Activated T-helper 17 cell treated with anti-CD3 and anti-CD28 coated beads, Interleukin-2, amount 50 U/mL, for 72 hours (primary cell): ENCODE results near the gene DROSHA. TPM values are rescaled to one million over a fixed set of nuclear protein-coding genes. Genes with fewer than 3 reads are reported as not detected.

Source experiments
- ATAC-seq: fragments of 150-1000 bp; cut with Tn5 transposase; replicated peaks from 2 replicates; pipeline ENCODE4 v1.10.0; 2021; ENCODE audit warnings: mild to moderate bottlenecking, moderate library complexity
- H3K27ac Mint-ChIP-seq: one replicate; pipeline ENCODE4 v1.8.0; 2022; ENCODE audit warnings: mixed read lengths
- H3K27me3 Mint-ChIP-seq: one replicate; pipeline ENCODE4 v1.8.0; 2022; ENCODE audit warnings: mixed read lengths
- H3K36me3 Mint-ChIP-seq: one replicate; pipeline ENCODE4 v1.8.0; 2022; ENCODE audit warnings: low read depth, mild to moderate bottlenecking, mixed read lengths
- H3K4me1 Mint-ChIP-seq: one replicate; pipeline ENCODE4 v1.8.0; 2022; ENCODE audit warnings: mixed read lengths
- H3K4me3 Mint-ChIP-seq: one replicate; pipeline ENCODE4 v1.8.0; 2022; ENCODE audit warnings: mild to moderate bottlenecking, mixed read lengths
- H3K9me3 Mint-ChIP-seq: one replicate; pipeline ENCODE4 v1.8.0; 2022; ENCODE audit warnings: mixed read lengths
- total RNA-seq, 2 donors: library from RNA; stranded (reverse); gene quantifications; one replicate each; pipeline ENCODE4 v1.2.3, GENCODE V29; 2022

DROSHA gene
- total RNA-seq, 2 donors from 2014 or later, result 56.6 to 81.0 TPM

GRCh38 chr5:31436851-31437250, 95.0 kb downstream of the DROSHA start:
- H3K36me3 Mint-ChIP-seq, result peaks cover 82% of the 10 kb centered on the region
- no peaks in the 10 kb centered on the region for H3K27me3 Mint-ChIP-seq
- no peaks in the 10 kb centered on the region for H3K9me3 Mint-ChIP-seq
- no peak for ATAC-seq
- no peak overlapping the region for H3K4me3 Mint-ChIP-seq
- H3K4me1 Mint-ChIP-seq, result no peaks in the 10 kb centered on the region
- H3K27ac Mint-ChIP-seq, result no peak overlapping the region

- peaks cover 89% of the 10 kb centered on the region for H3K36me3 Mint-ChIP-seq
- no peaks in the 10 kb centered on the region for H3K27me3 Mint-ChIP-seq
- ATAC-seq, result no peak
- no peak overlapping the region for H3K4me3 Mint-ChIP-seq
- H3K27ac Mint-ChIP-seq, result no peak overlapping the region
- H3K9me3 Mint-ChIP-seq, result no peaks in the 10 kb centered on the region
- H3K4me1 Mint-ChIP-seq, result no peaks in the 10 kb centered on the region
These were observed 96.2 kb downstream of the DROSHA start for GRCh38 chr5:31435730-31436129.

- H3K36me3 Mint-ChIP-seq, result peaks cover 95% of the 10 kb centered on the region
- H3K4me3 Mint-ChIP-seq, result no peak overlapping the region
- no peak overlapping the region for H3K27ac Mint-ChIP-seq
- H3K27me3 Mint-ChIP-seq, result no peaks in the 10 kb centered on the region
- H3K9me3 Mint-ChIP-seq, result no peaks in the 10 kb centered on the region
- H3K4me1 Mint-ChIP-seq, result no peaks in the 10 kb centered on the region
- no peak for ATAC-seq
These were observed 97.0 kb downstream of the DROSHA start for GRCh38 chr5:31434898-31435297.

- no peak for ATAC-seq
- Mint-ChIP-seq H3K4me3 (no peak overlapping the region), H3K36me3 (peaks cover 89% of the 10 kb centered on the region), H3K9me3 (no peaks in the 10 kb centered on the region), H3K27ac (no peak overlapping the region), H3K4me1 (no peaks in the 10 kb centered on the region), H3K27me3 (no peaks in the 10 kb centered on the region)
These were observed 98.7 kb downstream of the DROSHA start for GRCh38 chr5:31433229-31433628.

GRCh38 chr5:31427724-31428309, 104.1 kb downstream of the DROSHA start:
- ATAC-seq, result no peak
- Mint-ChIP-seq H3K9me3 (no peaks in the 10 kb centered on the region), H3K36me3 (peaks cover 78% of the 10 kb centered on the region), H3K4me1 (no peaks in the 10 kb centered on the region), H3K27me3 (no peaks in the 10 kb centered on the region), H3K4me3 (no peak overlapping the region), H3K27ac (no peak overlapping the region)

GRCh38 chr5:31427013-31427723, 104.7 kb downstream of the DROSHA start:
- H3K4me3 Mint-ChIP-seq, result no peak overlapping the region
- H3K9me3 Mint-ChIP-seq, result no peaks in the 10 kb centered on the region
- no peak for ATAC-seq
- peaks cover 71% of the 10 kb centered on the region for H3K36me3 Mint-ChIP-seq
- H3K27me3 Mint-ChIP-seq, result no peaks in the 10 kb centered on the region
- no peaks in the 10 kb centered on the region for H3K4me1 Mint-ChIP-seq
- no peak overlapping the region for H3K27ac Mint-ChIP-seq

GRCh38 chr5:31421806-31422586, 109.9 kb downstream of the DROSHA start:
- Mint-ChIP-seq H3K27ac (no peak overlapping the region), H3K36me3 (peaks cover 31% of the 10 kb centered on the region), H3K27me3 (no peaks in the 10 kb centered on the region), H3K4me3 (no peak overlapping the region), H3K4me1 (no peaks in the 10 kb centered on the region), H3K9me3 (no peaks in the 10 kb centered on the region)
- ATAC-seq, result no peak

- Mint-ChIP-seq H3K27me3 (no peaks in the 10 kb centered on the region), H3K36me3 (no peaks in the 10 kb centered on the region), H3K4me3 (no peak overlapping the region), H3K27ac (no peak overlapping the region), H3K4me1 (no peaks in the 10 kb centered on the region), H3K9me3 (no peaks in the 10 kb centered on the region)
- ATAC-seq, result no peak
These were observed 114.4 kb downstream of the DROSHA start for GRCh38 chr5:31417512-31417911.

GRCh38 chr5:31416547-31416946, 115.3 kb downstream of the DROSHA start:
- H3K27ac Mint-ChIP-seq, result no peak overlapping the region
- ATAC-seq, result no peak
- no peaks in the 10 kb centered on the region for H3K4me1 Mint-ChIP-seq
- H3K9me3 Mint-ChIP-seq, result no peaks in the 10 kb centered on the region
- no peaks in the 10 kb centered on the region for H3K27me3 Mint-ChIP-seq
- H3K4me3 Mint-ChIP-seq, result no peak overlapping the region
- H3K36me3 Mint-ChIP-seq, result no peaks in the 10 kb centered on the region

GRCh38 chr5:31415960-31416359, 115.9 kb downstream of the DROSHA start:
- Mint-ChIP-seq H3K36me3 (no peaks in the 10 kb centered on the region), H3K4me1 (no peaks in the 10 kb centered on the region), H3K27me3 (no peaks in the 10 kb centered on the region), H3K4me3 (no peak overlapping the region), H3K9me3 (no peaks in the 10 kb centered on the region), H3K27ac (no peak overlapping the region)
- no peak for ATAC-seq

- H3K27me3 Mint-ChIP-seq, result no peaks in the 10 kb centered on the region
- no peak overlapping the region for H3K27ac Mint-ChIP-seq
- H3K9me3 Mint-ChIP-seq, result no peaks in the 10 kb centered on the region
- no peaks in the 10 kb centered on the region for H3K4me1 Mint-ChIP-seq
- H3K36me3 Mint-ChIP-seq, result no peaks in the 10 kb centered on the region
- H3K4me3 Mint-ChIP-seq, result no peak overlapping the region
- ATAC-seq, result no peak
These were observed 116.6 kb downstream of the DROSHA start for GRCh38 chr5:31415009-31415923.

GRCh38 chr5:31413030-31413812, 118.7 kb downstream of the DROSHA start:
- no peak overlapping the region for H3K4me3 Mint-ChIP-seq
- no peak for ATAC-seq
- no peaks in the 10 kb centered on the region for H3K36me3 Mint-ChIP-seq
- peak overlapping the region; percentile 65 for H3K27ac Mint-ChIP-seq
- H3K4me1 Mint-ChIP-seq, result no peaks in the 10 kb centered on the region
- H3K27me3 Mint-ChIP-seq, result no peaks in the 10 kb centered on the region
- H3K9me3 Mint-ChIP-seq, result no peaks in the 10 kb centered on the region

GRCh38 chr5:31412324-31412723, 119.6 kb downstream of the DROSHA start:
- Mint-ChIP-seq H3K9me3 (no peaks in the 10 kb centered on the region), H3K27ac (no peak overlapping the region), H3K4me3 (no peak overlapping the region), H3K4me1 (no peaks in the 10 kb centered on the region), H3K27me3 (no peaks in the 10 kb centered on the region), H3K36me3 (no peaks in the 10 kb centered on the region)
- ATAC-seq, result no peak

- Mint-ChIP-seq H3K4me3 (no peak overlapping the region), H3K27ac (no peak overlapping the region), H3K27me3 (no peaks in the 10 kb centered on the region), H3K4me1 (no peaks in the 10 kb centered on the region), H3K36me3 (no peaks in the 10 kb centered on the region), H3K9me3 (no peaks in the 10 kb centered on the region)
- no peak for ATAC-seq
These were observed 121.8 kb downstream of the DROSHA start for GRCh38 chr5:31410089-31410488.
